Fibroblast of the aortic adventitia (primary cell): ENCODE data around the gene KRTAP10-3. TPM values are rescaled to one million over a fixed set of nuclear protein-coding genes. Genes with fewer than 3 reads are reported as not detected.
"Not testable (repeated sequence)": the region's sequence is repeated elsewhere in the genome, so short reads cannot be mapped to it uniquely, and the experiment has no call there.

Source experiments
- DNase-seq: peaks from one replicate; pipeline ENCODE4 v3.0.0-alpha.2; 2010; ENCODE audit warnings: low read depth
- H3K4me3 ChIP-seq: 2 replicates; pipeline ENCODE4 v1.5.1; 2011; ENCODE audit warnings: low read depth, mild to moderate bottlenecking, control low read depth, low read length, moderate library complexity
- CTCF ChIP-seq: IDR thresholded peaks from 2 replicates; pipeline ENCODE4 v1.5.1; 2011; ENCODE audit warnings: mild to moderate bottlenecking, low read length, control low read depth, inconsistent platforms; ENCODE audit not compliant: insufficient read depth
- total RNA-seq: library from RNA; depleted of rRNA; stranded (reverse); fragments of >200 nt; gene quantifications from 2 replicates; pipeline ENCODE4 v1.2.3, GENCODE V29; 2012; ENCODE audit warnings: low replicate concordance

Gene KRTAP10-3
- total RNA-seq, 1 donor, result not detected

- DNase-seq, result no peak
Measured at GRCh38 chr21:44592446-44593311, 34.1 kb upstream of the KRTAP10-3 start, which contains the start of gene KRTAP10-6. KRTAP10-6 (minus strand) TSS chr21:44592505; CDS start chr21:44592484, 21 bp downstream.

DNA sequence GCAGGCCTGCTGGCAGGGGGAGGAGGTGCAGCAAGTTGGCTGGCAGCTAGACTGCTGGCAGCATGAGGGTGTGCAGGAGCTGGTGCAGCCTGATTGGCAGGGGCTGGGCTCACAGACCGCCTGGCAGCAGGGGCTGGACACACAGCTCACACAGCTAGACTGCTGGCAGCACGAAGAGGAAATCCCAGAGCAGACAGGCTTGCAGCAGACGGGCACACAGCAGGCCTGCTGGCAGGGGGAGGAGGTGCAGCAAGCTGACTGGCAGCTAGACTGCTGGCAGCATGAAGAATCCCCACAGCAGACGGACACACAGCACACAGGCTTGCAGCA is 33.2 kb upstream of the KRTAP10-3 start:
- not testable (repeated sequence) for DNase-seq, H3K4me3 ChIP-seq

More at GRCh38 chr21:44592446-44593311, 34.1 kb upstream of the KRTAP10-3 start, which contains the start of gene KRTAP10-6:
- no peak for TF ChIP-seq CTCF
- H3K4me3 ChIP-seq, result no peak within 1 kb of the TSS

DNA sequence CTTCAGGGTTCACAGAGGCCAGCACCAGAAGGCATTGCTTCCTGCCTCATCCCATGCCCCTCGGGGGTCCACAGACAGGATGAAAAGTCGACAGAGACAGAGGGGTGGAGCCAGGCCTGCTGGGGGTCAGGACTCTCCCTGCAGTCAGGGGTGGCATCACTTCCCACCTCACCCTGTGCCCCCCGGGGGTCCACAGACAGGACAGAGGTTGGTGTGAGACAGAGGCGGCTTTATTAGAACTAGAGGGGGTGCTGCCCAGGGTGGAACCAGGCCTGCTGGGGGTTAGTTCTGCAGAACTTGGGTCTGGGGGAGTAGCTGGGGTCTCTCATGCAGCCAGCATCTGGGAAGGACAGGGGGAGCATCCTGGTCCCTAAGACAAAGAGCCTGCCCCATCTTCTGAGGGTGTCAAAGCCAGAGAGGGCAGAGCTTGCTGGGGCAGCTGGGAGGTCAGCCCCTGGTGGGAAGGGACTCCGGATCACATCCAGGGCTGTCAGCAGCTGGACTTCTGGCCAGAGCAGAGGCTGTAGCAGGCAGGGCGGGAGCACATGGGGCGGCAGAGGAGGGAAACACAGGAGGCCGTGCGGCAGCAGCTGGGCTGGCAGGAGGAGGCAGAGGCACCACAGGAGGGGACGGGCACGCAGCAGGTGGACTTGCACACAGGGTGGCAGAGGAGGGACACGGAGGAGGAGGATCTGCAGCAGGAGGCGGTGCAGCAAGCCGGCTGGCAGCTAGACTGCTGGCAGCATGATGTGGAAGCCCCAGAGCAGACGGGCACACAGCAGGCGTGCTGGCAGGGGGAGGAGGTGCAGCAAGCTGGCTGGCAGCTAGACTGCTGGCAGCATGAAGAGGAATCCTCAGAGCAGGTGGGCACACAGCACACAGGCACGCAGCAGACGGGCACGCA is 32.6 kb upstream of the KRTAP10-3 start:
- DNase-seq, H3K4me3 ChIP-seq: not testable (repeated sequence)

DNA sequence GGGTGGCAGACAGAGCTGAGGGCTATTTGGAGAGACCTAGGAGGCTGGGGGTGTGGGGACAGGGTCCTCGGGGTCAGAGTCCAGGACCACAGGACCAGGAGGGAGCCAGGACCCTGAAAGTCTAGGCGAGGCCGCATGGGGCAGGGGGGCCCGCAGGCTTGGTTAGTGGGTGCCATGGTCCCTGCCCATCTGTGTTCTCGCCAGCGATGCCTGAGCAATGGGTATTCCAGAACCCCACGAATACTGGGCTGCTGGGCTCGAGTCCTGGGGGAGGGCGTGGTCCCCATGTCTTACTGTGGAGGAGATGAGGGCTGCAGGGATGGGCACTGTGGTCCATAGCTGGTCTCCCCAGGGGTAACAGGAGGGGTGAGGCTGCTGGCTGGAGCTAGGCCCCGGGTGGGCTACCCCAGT is 31.7 kb upstream of the KRTAP10-3 start:
- no peak for TF ChIP-seq CTCF
- no peak for DNase-seq
- H3K4me3 ChIP-seq, result no peak overlapping the region

- no peak for TF ChIP-seq CTCF
- no peak for DNase-seq
- H3K4me3 ChIP-seq, result no peak overlapping the region
Measured at GRCh38 chr21:44589586-44590305, 31.2 kb upstream of the KRTAP10-3 start.

DNA sequence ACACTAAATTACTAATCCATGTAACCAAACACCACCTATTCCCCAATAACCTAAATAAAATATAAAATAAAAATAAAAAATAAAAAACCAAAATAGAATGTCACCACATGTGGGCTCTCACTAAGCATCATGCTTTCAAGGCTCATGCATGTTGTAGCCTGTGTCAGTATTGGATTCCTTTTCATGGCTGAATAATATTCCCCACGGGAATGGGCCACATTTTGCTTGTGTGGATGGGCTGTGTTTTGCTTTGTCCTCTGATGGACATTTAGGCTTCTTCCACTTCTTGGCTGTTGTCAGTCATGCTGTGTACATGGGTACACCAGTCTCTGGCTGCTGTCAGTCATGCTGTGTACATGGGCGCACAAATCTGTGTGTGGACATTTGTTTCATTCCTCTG is 30.5 kb upstream of the KRTAP10-3 start:
- no peak overlapping the region for H3K4me3 ChIP-seq
- no peak for DNase-seq
- no peak for TF ChIP-seq CTCF

DNA sequence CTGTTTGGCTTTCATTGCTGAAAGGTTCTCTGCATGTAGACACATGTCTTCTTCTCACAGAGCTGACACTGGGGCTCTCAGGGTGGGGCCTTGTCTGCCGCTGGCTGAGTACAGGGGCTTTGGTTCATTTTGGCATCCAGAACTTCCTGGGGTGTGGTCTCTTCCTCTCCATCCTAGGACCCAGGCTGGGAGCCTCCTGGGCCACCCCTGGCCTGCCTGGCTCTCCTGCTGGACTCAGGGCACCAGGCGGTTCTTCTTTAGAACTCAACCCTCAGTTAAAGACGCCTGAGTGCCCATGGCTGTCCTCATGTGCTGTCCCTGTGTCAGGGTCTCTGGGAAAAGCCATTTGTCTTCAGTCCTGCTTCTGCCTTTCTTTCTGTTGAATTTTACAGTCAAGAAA is 27.3 kb upstream of the KRTAP10-3 start:
- no peak overlapping the region for H3K4me3 ChIP-seq
- no peak for TF ChIP-seq CTCF
- no peak for DNase-seq
